ENCODE measurements around the gene TFCP2L1.

The TFCP2L1 gene

DNA sequence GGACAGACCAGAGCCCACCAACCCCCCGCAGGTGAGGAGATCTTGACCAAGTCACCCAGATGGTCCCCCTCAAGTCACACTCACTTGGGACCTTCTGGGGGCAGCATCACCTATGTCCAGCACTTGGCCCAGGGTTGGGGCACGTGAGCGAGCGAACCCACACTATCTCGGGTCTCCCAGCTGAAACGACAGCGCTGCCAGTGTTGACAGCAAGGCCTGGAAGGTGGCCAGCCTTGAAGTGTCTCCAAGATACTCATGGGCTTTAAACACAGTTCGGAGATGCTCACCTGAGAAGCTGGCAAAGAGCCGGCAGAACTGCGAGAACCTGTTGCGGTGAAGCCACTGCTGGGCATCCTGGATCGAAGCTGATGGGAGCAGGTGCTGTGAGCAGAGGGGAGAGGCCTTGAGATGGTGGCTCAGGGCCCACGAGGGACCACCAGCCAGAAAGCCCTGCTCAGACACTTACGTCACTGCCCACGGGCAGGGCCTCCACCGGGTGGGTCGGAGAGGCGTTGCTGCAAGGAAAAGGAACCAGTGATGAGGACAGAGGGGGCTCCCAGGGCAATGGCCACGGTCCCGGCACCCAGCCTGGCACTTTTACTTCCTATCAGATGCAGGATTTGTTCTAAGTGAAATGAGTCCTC is 47.5 kb downstream of the TFCP2L1 start:
- no peak overlapping the region for H3K4me3 ChIP-seq (ENCODE audit: low read depth, low read length)
- TF ChIP-seq CTCF (IDR thresholded peaks at IDR 0.05; ENCODE audit: insufficient read depth, low read length, missing control alignments): no peak
- no peak for DNase-seq (ENCODE audit: low read depth, low spot score)
- ChIA-PET POLR2A (no interaction called here), CTCF (no interaction called here)

GRCh38 chr2:121236650-121237180 is 48.3 kb downstream of the TFCP2L1 start:
- ChIA-PET CTCF (no interaction called here), POLR2A (no interaction called here)
- DNase-seq (ENCODE audit: low read depth, low spot score): no peak
- no peak for TF ChIP-seq CTCF (IDR thresholded peaks at IDR 0.05; ENCODE audit: insufficient read depth, low read length, missing control alignments)
- H3K4me3 ChIP-seq (ENCODE audit: low read depth, low read length): no peak overlapping the region

DNA sequence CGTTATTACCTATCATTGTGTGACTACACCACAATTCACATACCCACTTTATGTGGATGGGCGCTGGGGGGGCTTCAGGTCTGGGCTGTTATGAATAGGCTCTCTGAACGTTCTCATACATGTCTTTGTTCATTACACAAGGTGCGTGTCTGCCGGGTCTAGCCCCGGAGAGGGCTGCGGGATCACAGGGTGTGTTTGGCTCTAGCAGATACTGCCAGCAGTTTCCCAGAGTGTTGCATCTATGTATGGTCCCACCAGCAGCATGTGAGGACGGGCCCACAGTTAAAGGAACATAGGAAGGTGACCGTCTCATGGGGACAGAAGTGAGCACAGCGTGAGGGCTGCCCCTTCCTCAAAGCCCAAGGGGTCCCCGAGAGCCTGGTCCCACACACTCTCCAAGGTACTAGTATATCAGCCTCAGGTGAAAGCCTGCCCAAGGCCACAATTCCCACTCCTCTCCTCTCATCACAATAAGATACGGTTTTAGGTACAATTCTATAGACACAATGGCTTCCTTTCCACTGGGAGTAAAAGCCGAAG is 48.8 kb downstream of the TFCP2L1 start:
- ChIA-PET CTCF (no interaction called here), POLR2A (no interaction called here)
- no peak overlapping the region for H3K4me3 ChIP-seq (ENCODE audit: low read depth, low read length)
- no peak for DNase-seq (ENCODE audit: low read depth, low spot score)
- TF ChIP-seq CTCF (IDR thresholded peaks at IDR 0.05; ENCODE audit: insufficient read depth, low read length, missing control alignments): no peak

DNA sequence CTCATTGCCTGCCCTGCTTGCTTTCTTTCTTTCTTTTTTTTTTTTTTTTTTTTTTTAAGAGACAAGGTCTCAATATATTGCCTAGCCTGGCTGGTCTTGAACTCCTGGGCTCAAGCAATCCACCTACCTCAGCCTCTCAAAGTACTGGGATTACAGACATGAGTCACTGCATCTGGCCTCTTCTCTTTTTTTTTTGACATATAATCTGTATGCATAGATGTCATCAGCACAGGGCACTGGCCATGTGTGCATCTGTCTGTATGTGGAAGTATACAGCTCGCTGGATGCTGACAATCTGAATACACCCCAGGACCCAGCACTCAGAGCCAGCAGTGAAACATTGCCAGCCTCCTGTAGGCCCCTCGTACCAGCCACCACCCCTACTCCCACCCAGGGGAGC is 49.5 kb downstream of the TFCP2L1 start:
- ChIA-PET CTCF (no interaction called here), POLR2A (no interaction called here)
- no peak for DNase-seq (ENCODE audit: low read depth, low spot score)
- no peak overlapping the region for H3K4me3 ChIP-seq (ENCODE audit: low read depth, low read length)
- no peak for TF ChIP-seq CTCF (IDR thresholded peaks at IDR 0.05; ENCODE audit: insufficient read depth, low read length, missing control alignments)

GRCh38 chr2:121234791-121235190 is 50.2 kb downstream of the TFCP2L1 start:
- ChIA-PET CTCF (no interaction called here), POLR2A (no interaction called here)
- no peak overlapping the region for H3K4me3 ChIP-seq (ENCODE audit: low read depth, low read length)
- TF ChIP-seq CTCF (IDR thresholded peaks at IDR 0.05; ENCODE audit: insufficient read depth, low read length, missing control alignments): no peak
- DNase-seq (ENCODE audit: low read depth, low spot score): no peak

GRCh38 chr2:121234144-121234543 is 50.9 kb downstream of the TFCP2L1 start:
- CTCF ChIA-PET: no interaction called here
- no peak for TF ChIP-seq CTCF (IDR thresholded peaks at IDR 0.05; ENCODE audit: insufficient read depth, low read length, missing control alignments)
- POLR2A ChIA-PET: no interaction called here

More at GRCh38 chr2:121234144-121234543, 50.9 kb downstream of the TFCP2L1 start:
- no peak overlapping the region for H3K4me3 ChIP-seq (ENCODE audit: low read depth, low read length)
- DNase-seq (ENCODE audit: low read depth, low spot score): no peak

All from AG04449 (cell line).